Measurements from ENCODE around the gene CIB1. TPM values are rescaled to one million over a fixed set of nuclear protein-coding genes. Genes with fewer than 3 reads are reported as not detected.

Gene CIB1
- 29.1 and 29.3 TPM in 2 replicates for total RNA-seq

DNA sequence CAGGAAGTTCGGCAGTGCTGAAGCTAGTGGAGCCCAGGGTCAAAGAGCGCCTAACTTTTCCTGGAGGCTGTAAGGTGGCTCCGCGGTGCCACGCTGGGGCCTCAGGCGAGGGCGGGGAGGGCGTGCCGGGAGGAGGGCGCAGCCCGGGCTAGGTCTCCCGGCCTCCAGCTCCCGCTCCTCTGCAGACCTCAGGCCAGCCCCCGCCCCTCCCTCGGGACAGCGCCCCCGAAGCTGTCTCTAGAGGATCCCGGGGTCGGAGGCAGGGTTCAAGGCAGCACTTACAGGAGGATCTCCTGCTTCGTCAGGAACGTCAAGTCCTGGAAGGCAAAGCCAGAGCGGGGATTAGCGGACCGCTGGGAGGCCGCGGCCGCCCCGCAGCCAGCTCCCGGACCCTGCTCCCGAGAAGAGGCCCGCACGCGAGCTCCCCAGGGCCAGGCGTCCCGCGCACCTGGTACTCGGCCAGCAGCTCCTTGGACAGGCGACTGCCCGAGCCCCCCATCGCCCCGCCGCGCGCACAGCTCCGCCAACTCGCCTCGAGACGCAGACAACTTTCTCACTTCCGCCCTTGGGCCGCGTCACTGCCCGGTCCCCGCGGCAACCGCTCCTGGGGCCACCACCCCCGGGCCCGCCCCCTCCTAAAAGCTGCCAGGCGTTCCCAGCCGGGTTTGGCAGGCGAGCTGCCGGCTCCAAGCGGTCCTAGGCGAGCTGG is at the start of gene CIB1:
Gene CIB1 (minus strand): TSS at position 555 of the 709 bp plus-strand sequence. CDS start 56 bp downstream, at position 499.

DNA sequence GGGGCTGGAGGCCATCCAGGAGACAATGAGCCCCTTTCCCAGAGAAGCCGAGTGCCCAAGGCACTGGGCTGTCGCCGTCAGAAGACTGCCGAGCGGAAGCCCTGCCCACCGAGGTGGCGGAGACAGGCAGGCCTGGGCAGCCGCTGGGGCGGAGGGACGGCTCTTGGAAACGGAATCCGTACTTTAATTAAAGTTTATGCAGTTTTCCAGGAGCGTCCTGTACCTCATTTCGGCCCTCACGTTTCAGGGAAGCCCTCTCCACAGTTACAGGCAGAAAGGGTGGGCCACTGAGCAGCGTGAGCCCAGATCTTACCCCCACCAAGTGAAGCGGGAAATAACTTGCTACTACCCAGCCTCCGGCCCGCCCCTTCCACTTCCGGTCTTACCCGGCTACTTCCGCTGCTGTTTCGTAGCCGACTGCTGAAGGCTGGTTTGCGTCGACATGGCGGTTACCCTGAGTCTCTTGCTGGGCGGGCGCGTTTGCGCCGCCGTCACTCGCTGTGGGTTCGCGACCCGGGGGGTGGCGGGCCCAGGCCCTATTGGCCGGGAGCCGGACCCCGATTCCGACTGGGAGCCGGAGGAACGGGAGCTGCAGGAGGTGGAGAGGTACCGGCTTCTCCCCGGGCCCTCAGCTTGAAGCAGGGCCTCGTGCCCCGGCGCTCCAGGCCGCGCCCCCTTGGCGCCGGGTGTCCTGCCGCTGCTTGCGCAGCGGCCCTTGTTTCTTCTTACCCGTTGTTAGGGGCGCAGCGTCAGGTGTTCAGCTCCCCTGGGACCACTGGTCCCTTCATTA is 31.7 kb upstream of the CIB1 start, which contains the start of gene NGRN:
Gene NGRN (plus strand): TSS at position 402 of the 790 bp plus-strand sequence. CDS start 41 bp downstream, at position 443.

DNA sequence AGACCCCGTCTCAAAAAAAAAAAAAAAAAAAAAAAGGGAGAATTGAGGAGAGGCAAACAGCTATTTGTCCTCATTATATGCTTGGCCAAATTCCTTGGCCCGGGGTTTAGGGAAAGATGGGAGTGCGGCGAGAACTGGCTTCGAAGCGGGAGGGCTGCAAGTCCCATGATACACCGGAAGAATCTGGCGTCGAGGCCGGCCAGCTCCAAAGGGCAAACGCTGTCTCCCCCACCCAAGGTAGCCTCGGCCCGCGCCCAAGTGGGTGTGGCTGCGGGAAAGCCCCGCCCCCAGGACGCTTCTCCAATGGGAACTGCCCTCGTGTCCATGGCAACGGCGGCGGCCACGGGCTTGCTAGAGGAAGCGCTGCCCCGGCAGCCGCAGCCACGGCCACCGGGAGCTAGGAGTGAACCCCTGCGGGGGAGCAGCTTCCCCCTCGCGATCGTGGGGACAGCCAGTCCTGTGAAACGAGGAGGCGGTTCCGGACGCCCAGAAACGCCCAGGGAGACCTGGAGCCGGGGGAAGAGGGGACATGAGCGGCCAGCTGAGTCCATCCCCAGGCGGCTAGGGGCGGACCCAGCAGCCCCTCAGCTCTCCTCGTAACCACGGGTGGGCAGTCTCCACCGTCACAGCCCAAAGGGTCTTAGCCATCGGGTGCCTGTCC is 15.6 kb upstream of the CIB1 start, which contains the start of gene TTLL13:
Gene TTLL13 (plus strand): TSS at position 354 of the 661 bp plus-strand sequence. CDS start 1,075 bp downstream, outside the sequence.

DNA sequence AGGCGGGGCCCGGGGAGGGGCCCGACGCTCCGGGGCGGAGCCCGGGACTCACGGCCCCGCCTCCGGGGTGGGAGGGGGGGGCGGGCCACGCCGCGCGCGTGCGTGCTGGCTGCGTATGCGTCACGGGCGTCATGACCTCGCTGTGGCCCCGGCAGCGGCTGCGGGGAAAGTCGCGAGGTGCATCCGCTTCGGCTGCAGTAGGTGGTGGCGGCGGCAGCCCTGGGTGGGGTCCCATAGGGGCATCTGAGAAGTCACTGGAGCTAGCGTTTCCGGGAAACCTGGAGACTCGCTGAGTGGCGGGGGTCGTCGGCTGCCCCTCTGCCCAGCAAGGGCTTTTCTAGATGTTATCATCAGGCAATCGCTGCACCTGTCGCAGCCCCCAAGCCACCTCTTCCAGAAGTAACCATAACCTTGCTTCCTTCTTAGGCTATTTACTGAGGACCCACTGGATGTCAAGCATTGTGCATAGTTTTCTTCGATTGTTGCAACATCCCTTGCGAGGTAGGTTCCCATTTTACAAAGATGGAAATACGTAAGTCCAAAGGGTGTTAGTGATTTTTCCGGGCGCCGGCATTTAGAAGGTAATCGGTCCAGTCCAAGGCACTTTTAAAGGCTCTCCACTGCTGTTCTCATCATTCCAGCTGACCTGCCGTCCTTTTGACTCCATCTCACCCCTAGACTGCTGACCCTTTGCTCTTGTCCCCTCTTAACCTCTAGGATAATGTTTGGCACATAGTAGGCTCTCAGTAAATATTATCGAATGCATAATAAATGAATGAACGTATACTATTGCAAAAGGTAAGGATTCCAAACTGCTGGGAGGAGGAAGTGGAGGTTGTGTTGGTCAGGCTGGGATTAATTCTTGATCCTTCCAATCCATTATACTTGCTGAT is 601 bp upstream of the CIB1 start, which contains the start of gene GDPGP1:
Gene GDPGP1 (plus strand): TSS at position 114 of the 893 bp plus-strand sequence. CDS start 6,700 bp downstream, outside the sequence.

DNA sequence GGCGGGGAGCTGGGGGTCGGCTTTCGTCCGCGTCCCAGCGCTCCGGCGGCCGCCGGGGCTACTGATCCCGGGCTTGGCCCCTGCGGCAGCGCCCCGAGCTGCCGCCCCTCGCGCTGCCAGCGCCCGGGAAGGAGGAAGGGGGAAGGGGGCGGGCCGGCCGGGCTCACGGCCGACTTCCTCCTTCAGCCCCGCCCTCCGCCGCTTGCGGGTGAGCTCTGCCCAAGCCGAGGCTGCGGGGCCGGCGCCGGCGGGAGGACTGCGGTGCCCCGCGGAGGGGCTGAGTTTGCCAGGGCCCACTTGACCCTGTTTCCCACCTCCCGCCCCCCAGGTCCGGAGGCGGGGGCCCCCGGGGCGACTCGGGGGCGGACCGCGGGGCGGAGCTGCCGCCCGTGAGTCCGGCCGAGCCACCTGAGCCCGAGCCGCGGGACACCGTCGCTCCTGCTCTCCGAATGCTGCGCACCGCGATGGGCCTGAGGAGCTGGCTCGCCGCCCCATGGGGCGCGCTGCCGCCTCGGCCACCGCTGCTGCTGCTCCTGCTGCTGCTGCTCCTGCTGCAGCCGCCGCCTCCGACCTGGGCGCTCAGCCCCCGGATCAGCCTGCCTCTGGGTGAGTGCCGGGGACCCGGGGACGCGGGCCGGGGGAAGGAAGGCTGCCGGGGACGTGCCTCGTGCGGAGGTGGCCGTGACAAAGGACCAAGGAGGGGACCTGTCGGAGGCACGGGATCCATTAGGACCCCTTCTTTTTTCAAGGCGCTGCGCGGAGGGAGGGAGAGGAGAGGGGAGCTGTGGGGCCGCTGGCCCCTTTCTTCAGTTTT is 32.4 kb downstream of the CIB1 start, which contains the start of gene SEMA4B:
Gene SEMA4B (plus strand): TSS at position 201 of the 814 bp plus-strand sequence. CDS start 249 bp downstream, at position 450.

Other genes starting within 250 kb of the CIB1 start
- gene ZNF710, start 232.6 kb downstream of the CIB1 start, total RNA-seq: 5.7 TPM in 2 replicates
- gene IDH2, start 131.5 kb downstream of the CIB1 start, total RNA-seq: 24.0 and 27.2 TPM in 2 replicates
- 14.7 and 24.3 TPM in 2 replicates for gene SEMA4B, start 32.6 kb downstream of the CIB1 start, total RNA-seq
- 4.7 and 16.0 TPM in 2 replicates for gene GDPGP1, start 268 bp upstream of the CIB1 start, total RNA-seq
- not detected in 2 replicates for gene TTLL13, start 15.6 kb upstream of the CIB1 start, total RNA-seq
- gene NGRN, start 31.7 kb upstream of the CIB1 start, total RNA-seq: 38.4 and 49.5 TPM in 2 replicates
- 0.19 and 0.34 TPM in 2 replicates for gene ZNF774, start 118.3 kb upstream of the CIB1 start, total RNA-seq
- 133 and 150 TPM in 2 replicates for gene IQGAP1, start 154.3 kb upstream of the CIB1 start, total RNA-seq

All from cardiac ventricle fibroblast (primary cell).